NCI-H2107 treated with DMSO at 0.1 percent for 48 hours (cell line): ENCODE results near the gene TNS3.
A peak's percentile ranks its signal among the peaks of the same experiment; 100 is the strongest.

Source experiments
- DNase-seq: peaks from one replicate; lab custom pipeline; 2025; ENCODE audit not compliant: unreplicated experiment; lab: John Stamatoyannopoulos, UW

TNS3 gene

DNA sequence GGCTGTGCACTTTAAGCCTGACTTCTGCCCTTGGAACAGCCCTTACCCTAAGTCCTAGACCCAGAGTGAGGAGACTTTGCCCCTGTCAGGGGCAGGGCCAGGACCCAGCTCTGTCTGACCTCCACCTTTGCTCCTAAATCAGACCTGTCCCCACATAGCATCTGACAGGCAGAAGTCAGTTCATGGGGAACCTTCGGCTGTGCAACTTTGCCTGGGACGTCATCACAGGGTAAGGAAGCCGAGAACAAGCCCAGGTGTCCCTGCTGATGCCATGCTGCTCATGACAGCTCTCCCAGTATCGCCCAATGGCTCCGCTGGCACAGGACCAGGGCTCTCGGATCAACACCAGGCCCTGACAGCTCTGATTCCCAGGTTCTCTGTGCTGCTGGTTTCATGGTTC, 55.4 kb downstream of the TNS3 start:
- no peak for DNase-seq

- no peak for DNase-seq
These were observed 56.8 kb downstream of the TNS3 start for GRCh38 chr7:47525066-47525623.

- DNase-seq = no peak
These were observed 58.5 kb downstream of the TNS3 start for GRCh38 chr7:47523401-47523800.

DNA sequence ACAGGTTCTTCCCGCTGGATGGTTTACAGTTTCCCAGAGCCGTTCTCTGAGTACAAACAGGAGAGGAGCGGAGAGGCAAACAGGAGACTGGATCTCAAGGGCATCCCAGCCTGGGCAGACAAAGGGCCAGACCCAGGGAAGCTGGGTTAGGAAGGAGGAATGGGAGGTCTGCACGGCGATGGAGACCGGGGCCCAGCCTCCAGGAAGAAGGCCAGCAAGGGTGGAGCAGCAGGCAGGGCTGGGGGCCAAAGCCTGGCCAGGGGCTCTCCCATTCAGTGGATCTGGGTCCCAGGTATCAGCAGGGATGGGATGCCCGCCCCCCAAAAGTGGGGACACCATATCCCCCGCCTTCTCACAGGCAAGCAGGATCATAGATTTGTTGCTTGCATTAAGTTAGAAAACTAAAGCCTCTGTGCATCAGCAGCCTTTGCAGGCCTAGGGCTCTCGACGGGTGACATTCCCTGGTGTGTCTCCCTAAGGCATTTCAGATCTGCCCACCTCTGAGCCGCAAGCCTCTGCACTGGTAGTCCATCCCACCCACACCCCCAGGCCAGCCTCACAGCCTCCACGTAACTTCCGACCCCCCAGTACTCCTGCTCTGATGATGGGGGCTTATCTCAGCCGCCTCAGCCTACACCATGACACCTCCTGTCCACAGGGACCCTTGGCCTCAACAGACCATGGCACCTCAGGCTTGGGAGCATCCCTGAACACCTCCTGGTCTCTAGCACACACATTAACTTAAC, 59.9 kb downstream of the TNS3 start:
- no peak for DNase-seq

GRCh38 chr7:47521011-47521795, 60.7 kb downstream of the TNS3 start:
- DNase-seq = no peak

DNA sequence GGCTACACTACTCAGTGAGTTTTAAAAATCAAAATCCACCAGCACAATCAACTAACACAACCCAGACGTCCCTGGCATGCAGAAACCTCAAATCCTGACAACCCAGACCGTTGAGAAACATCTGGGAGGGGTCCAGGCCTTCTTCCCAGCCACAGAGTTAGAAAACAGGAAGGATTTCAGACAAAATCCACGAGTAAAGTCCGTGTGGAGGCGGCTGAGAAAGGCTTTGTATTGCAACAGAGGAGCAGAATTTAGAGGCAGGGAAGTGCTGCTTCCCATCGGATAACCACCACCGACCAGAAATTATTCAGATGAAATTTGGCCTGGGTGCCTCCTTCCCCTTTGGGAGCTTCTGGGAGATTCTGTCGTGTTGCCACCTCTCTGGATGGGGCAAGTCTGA, 61.5 kb downstream of the TNS3 start:
- DNase-seq = no peak

DNA sequence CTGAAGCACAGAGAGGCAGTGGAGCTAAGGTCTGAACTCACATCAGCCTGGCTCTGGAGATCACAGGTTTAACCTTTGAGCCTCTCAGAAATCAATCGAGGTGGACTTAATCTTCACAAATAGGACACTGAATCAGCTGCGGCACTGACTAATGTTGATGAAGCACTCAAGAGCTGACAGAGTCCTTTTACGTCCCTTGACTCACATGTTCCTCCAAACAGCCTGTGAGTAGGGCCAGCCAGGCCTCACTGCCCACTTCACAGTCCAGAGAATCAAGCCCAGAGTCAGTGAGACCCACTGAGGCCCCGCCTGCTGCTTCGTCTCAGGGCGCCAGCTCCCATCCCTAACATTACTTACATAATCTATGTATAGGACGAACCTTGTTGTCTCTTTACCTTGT, 63.1 kb downstream of the TNS3 start:
- DNase-seq = no peak

GRCh38 chr7:47517821-47518480, 64.0 kb downstream of the TNS3 start:
- no peak for DNase-seq

DNA sequence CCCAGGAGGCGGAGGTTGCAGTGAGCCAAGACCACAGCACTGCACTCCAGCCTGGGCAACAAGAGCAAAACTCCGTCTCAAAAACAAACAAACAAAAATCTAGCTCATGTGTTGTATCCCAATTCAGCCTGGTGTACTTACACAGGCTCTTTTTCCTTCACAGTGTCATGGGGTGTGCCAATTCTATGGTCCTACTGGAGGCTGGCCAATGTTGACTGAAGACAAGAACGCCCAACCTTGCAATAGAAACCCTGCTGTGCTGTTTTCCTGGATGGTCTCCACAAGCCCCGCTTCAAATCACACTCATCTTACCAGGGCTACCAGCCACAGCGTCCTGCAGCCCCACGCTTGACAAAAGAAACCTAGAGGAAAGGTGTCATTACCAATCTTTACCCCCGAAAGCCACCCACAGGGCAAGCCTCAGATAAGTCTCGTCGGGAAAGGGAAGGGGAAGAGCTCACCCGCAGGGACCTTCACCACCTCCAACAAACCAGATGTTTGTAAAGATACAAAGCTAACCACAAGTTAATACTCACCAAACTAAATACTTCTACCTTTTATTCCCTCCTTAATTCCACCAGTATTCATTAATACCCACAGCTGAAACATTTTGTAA, 64.8 kb downstream of the TNS3 start:
- DNase-seq = peak; percentile 85

- DNase-seq = no peak
These were observed 65.5 kb downstream of the TNS3 start for GRCh38 chr7:47516386-47516785.

DNA sequence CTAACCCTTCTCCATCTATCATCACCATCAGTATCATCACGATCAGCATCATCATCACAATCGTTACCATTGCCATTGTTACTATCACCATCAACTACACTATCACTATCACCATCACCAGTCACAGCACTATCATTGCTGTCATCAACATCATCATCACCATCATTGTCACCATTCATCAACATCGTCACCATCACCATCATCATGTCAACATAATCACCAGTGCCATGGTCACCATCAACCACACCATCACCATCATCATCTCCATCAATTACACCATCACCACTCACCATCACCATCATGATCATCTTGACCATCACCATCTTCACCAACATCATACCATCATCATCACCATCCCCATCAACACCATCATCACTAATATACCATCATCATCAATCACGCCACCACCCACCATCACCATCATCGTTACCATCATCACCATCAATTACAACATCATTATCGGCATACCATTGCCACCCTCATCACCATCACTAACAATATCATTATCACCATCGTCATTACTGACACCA, 66.5 kb downstream of the TNS3 start:
- no peak for DNase-seq

GRCh38 chr7:47514818-47515217, 67.1 kb downstream of the TNS3 start:
- DNase-seq = no peak

DNA sequence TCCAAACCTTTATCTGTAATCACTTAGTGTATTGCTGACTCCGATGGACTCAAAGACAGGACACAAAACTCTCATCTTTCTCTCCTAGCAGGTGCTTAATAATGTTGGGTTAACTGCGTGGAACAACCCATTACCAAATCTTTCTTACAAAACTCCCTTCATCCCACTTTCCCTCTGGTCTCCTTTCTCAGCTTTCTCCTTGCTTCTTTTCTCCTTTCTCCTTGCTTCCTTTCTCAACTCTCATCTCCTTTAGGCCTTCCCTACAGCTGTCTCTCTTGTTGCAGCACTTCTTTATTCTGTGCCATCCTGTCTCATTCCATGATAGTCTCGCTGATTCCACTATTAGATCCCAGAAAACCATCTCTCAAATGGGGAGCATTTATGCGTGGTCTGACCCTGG, 67.5 kb downstream of the TNS3 start:
- DNase-seq = no peak

GRCh38 chr7:47513741-47514241, 68.1 kb downstream of the TNS3 start:
- no peak for DNase-seq

DNA sequence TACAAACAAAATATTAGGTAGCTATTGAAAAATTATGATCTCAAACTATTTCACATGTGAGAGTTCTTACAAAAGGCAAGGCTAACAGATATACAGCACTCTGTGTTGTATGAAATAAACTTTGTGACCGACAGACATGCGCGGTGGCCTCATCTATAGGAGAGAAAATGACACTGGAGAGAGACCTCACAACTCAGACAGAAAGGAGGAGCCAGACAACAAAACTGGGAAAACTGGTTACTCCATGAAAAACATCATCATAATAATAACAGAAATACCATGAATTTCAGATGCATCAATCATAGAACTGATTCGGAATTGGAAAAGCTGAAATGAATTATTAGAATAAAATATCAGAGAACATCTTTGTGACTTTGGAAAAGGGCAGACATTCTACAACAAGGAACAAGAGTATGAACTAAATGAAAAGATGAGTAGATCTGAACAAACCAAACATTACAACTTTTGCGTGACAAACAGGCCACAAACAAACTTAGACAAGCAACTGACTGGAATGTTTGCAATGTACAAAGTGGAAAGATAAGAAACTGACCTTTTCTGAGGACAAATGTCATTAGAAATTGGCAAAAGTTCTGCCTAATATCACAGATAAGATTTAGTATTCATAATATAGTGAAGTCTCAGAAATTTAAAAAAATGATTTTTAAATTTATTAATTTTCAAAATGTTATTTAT, 69.3 kb downstream of the TNS3 start:
- DNase-seq = no peak

DNA sequence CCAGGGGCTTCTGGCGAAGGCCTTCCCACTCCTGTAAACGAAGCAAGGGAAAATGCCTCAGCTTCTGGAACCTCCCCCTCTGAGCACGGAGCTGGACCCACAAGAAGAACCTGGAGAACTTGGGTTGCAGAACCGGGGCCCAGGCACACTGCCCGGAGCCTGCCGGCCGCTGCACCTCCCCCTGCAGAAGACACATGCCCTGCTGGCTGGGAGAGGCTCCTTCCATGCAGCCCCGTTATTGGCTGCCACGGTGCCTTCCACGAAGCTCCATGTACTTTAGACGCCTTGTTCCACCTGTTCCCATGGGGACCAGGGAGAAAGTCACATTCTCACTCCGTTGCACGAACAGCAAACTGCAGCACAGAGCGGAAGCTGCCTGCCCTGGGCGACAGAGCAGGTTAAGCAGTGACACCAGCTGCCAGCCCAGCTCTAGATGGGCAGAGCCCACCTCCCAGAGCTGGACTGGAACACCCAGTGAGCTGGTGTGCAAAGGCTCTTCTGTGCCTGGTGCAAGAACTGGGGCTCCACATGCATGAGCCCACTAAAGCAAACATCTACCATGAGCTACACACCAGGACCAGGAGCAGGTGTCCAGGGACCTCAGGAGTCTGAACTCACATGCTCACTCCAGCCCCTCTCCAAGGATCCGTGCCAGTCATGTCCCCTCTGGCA, 70.1 kb downstream of the TNS3 start:
- DNase-seq = no peak

DNA sequence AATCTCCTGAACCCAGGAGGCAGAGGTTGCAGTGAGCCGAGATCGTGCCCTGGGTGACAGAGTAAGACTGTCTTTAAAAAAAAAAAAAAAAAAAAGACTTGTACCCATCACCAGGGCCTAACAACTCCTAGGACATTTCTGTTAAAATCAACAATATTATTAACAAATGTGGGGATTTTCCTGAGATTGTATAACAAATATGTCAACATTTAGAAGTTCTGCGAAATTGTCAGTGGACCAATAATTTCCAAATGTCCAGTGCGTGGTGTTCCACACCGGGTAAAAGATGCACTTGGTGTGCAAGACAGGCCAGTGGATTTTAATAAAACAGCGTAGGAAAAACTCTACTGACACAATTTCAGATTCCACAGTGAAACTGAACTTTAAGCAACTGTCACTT, 71.1 kb downstream of the TNS3 start:
- DNase-seq = no peak

DNA sequence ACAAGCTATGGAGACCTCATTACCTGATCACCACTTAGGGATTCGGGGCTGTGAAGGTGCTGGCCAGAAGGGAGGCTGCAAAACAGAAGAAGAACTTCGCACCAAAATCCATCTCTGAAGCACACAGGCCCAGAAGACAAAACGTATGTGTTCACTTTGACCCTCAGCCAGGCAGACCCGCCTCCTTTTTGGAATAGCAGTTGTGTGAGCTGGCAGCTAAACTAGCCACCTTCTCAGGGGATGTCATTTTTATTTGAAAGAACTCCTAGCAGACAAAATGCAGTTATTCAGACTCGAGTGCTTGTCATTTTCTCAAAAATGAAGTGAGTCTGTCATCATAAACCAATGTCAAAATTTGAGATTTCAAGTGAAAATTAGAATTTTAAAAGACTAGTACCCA, 71.7 kb downstream of the TNS3 start:
- no peak for DNase-seq

DNA sequence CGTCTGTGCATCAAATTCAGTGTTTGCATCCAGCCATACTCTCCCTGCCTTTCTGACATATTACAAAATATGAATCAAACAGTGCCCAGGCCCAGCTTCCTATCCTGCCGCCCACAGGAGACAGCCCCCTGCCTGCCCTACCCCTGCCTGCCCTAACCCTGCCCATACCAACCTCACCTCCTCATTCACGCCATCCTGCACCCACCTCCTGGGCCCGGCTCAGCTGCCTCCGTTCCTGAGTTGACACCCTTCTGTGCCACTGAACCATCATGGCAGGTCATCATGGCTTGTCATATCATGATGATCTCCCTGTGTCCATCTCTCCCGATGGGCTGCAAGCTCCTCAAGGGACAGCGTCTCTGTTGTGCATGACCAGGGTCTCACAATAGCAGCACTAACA, 72.3 kb downstream of the TNS3 start:
- no peak for DNase-seq
